Stimulated activated CD4-positive, alpha-beta T cell treated with anti-CD3 and anti-CD28 coated beads, Interleukin-1b, Interleukin-23, amount 100 ng/mL, for 24 hours (primary cell): ENCODE results near the gene SLC66A2.
"Not testable (repeated sequence)": the region's sequence is repeated elsewhere in the genome, so short reads cannot be mapped to it uniquely, and the experiment has no call there.

Experiments used
- DNase-seq, 4 experiments: peaks; one replicate each; pipeline ENCODE4 v3.0.0-alpha.2; 2020; ENCODE audit warnings: low read depth in 4 of 4, low spot score in 1 of 4

SLC66A2 gene

GRCh38 chr18:79951545-79952455 lies at the start of gene SLC66A2:
Gene SLC66A2, minus strand, starts transcription at chr18:79951653. Its CDS starts 727 bp downstream, at chr18:79950926.
- DNase-seq, result peak; percentile 91 to 98 (median 94)

- DNase-seq, result no peak
These were observed 49.4 kb upstream of the SLC66A2 start for GRCh38 chr18:80000877-80001276.

GRCh38 chr18:79999701-80000100 lies 48.2 kb upstream of the SLC66A2 start:
- not testable (repeated sequence) for DNase-seq

- DNase-seq, result no peak
These were observed 40.0 kb upstream of the SLC66A2 start for GRCh38 chr18:79991494-79991893.

- no peak for DNase-seq
These were observed 37.7 kb upstream of the SLC66A2 start for GRCh38 chr18:79989195-79989497.

GRCh38 chr18:79988451-79989194 lies 37.2 kb upstream of the SLC66A2 start, which contains the start of gene TXNL4A:
Gene TXNL4A, minus strand, starts transcription at chr18:79988563. Its CDS starts 171 bp downstream, at chr18:79988392.
- DNase-seq, result peak; percentile 57 to 81 (median 69)

- peak in 3 of 4 experiments; percentile 33 to 44 (median 33) for DNase-seq
These were observed 36.6 kb upstream of the SLC66A2 start for GRCh38 chr18:79988071-79988450.

GRCh38 chr18:79987566-79987965 lies 36.1 kb upstream of the SLC66A2 start:
- no peak for DNase-seq

GRCh38 chr18:79986726-79987125 lies 35.3 kb upstream of the SLC66A2 start:
- DNase-seq, result no peak

- no peak for DNase-seq
These were observed 33.7 kb upstream of the SLC66A2 start for GRCh38 chr18:79985172-79985571.

- DNase-seq, result no peak
These were observed 32.3 kb upstream of the SLC66A2 start for GRCh38 chr18:79983793-79984192.

- DNase-seq, result no peak
These were observed 31.8 kb upstream of the SLC66A2 start for GRCh38 chr18:79983253-79983652.

GRCh38 chr18:79982736-79983135 lies 31.3 kb upstream of the SLC66A2 start:
- no peak for DNase-seq

- no peak for DNase-seq
These were observed 29.1 kb upstream of the SLC66A2 start for GRCh38 chr18:79980585-79980984.

- DNase-seq, result no peak
These were observed 28.4 kb upstream of the SLC66A2 start for GRCh38 chr18:79979843-79980242.

- no peak for DNase-seq
These were observed 24.7 kb upstream of the SLC66A2 start for GRCh38 chr18:79975985-79976680.

- DNase-seq, result no peak
These were observed 23.6 kb upstream of the SLC66A2 start for GRCh38 chr18:79975043-79975442.

- no peak for DNase-seq
These were observed 22.7 kb upstream of the SLC66A2 start for GRCh38 chr18:79974025-79974654.

- no peak for DNase-seq
These were observed 22.1 kb upstream of the SLC66A2 start for GRCh38 chr18:79973517-79973916.

GRCh38 chr18:79972720-79973119 lies 21.3 kb upstream of the SLC66A2 start:
- DNase-seq, result no peak

GRCh38 chr18:79971986-79972385 lies 20.5 kb upstream of the SLC66A2 start:
- no peak for DNase-seq
